GM19035 (cell line): ENCODE results near the gene THEMIS.
"Not testable (repeated sequence)": the region's sequence is repeated elsewhere in the genome, so short reads cannot be mapped to it uniquely, and the experiment has no call there.

Experiments used
- ATAC-seq: cut with Tn5 transposase; IDR thresholded peaks from one replicate; pipeline ENCODE4 v1.9.1; 2021; ENCODE audit not compliant: unreplicated experiment

The THEMIS gene

GRCh38 chr6:127732927-127733326 lies 167.9 kb downstream of the THEMIS start:
- no peak for ATAC-seq

DNA sequence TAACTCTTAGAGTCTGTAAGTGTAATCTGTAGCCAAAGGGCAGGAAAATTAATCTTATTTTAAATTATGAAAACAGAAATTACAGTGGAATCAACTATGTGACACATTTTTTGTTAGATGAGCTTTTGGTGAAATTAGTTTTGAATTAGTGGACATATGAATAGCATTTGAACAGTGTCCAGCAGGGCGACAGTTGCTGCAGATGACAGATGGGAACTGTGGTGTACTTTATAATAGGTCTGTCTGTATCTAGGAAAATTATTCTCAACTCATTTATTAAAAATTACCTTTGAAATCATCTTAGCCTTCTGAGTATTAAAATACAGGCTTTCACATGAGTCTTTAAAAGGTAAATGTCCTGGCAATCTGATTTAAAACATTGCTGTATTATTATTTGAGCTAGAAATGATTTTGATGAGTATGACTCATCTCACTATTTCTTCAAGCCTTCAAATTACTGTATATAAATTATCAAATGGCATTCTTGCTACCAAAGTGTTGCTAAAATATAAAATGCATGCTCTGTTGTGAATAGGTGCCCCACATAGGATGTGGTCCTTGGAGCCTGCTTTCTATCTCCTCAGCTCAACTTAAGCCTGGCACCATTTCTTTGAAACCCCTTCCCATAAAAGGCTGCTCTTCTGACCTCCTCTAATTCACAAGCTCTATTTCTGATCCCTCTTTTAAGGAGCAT lies 173.5 kb downstream of the THEMIS start:
- no peak for ATAC-seq

- ATAC-seq, result no peak
These were observed 175.0 kb downstream of the THEMIS start for GRCh38 chr6:127725821-127726220.

DNA sequence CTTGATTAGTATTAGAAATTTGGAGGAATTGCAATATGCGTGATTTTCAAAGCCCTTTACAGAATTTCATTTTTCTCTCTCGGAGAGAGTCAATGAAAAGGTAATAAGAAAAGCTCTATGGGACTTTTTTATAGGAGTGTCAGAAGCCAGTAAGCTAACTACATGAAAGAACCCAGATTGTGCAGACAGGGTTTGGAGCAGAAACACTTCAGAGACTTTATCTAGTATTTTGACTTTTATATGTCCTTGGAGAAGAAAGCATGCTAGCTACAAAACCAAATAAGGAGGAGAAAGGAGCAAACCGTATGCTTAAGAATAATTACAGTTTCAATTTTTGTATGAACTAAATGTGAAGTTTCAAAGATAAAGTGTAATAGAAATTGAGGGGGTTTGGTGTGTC lies 182.2 kb downstream of the THEMIS start:
- no peak for ATAC-seq

- ATAC-seq, result no peak
These were observed 183.5 kb downstream of the THEMIS start for GRCh38 chr6:127717384-127717783.

DNA sequence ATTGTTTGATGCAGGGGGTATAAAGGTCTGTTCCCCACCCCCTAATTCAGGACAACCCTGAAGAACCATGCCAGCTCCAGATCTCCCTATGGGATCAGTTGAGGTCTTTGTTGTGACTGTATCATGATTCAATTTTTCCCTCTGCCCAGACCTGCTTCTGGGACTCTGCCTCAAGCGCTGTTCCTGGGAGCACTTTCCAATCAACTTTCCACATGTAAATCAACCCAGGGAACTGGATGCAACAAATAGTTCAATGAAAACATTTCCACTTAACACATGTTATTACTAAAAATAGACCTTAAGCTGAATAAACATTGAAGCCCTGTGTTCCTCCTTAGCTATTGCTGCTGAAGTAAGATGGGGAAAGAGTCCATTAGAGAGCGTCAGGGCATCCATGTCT lies 184.4 kb downstream of the THEMIS start:
- ATAC-seq, result no peak

- ATAC-seq, result no peak
These were observed 190.2 kb downstream of the THEMIS start for GRCh38 chr6:127710668-127711067.

- no peak for ATAC-seq
These were observed 194.6 kb downstream of the THEMIS start for GRCh38 chr6:127706216-127706615.

- ATAC-seq, result no peak
These were observed 205.8 kb downstream of the THEMIS start for GRCh38 chr6:127695108-127695507.

- ATAC-seq, result no peak
These were observed 209.7 kb downstream of the THEMIS start for GRCh38 chr6:127691146-127691545.

DNA sequence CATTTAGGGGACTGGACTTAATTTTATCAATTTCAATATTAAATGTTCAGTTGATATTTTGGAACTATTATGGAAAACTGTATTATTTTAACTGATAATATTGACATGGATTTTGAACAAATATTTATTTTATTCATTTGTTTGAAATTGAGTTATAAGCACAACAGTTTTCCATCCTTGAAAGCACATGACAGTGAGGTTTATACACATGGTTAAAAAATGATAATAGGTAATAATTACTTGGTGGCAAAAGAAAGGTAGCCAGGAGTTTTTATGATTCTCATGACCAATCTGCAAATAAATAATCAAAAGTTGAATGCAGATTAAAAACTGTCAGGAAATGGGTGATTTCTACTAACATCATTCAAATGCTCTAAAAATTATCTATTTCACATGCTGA lies 210.3 kb downstream of the THEMIS start:
- ATAC-seq, result no peak

GRCh38 chr6:127690092-127690491 lies 210.8 kb downstream of the THEMIS start:
- ATAC-seq, result no peak

DNA sequence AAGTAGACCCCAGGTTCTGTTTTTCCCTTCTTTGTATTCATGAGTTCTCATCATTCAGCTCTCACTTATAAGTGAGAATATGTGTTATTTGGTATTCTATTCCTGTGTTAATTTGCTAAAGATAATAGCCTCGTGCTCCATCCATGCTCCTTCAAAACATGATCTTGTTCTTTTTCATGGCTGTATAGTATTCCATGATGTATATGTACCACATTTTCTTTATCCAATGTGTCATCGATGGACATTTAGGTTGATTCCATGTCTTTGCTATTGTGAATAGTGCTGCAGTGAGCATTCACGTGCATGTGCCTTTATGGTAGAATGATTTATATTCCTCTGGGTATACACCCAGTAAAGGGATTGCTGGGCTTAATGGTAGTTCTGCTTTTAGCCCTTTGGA lies 213.4 kb downstream of the THEMIS start:
- not testable (repeated sequence) for ATAC-seq

GRCh38 chr6:127686084-127686483 lies 214.8 kb downstream of the THEMIS start:
- no peak for ATAC-seq

DNA sequence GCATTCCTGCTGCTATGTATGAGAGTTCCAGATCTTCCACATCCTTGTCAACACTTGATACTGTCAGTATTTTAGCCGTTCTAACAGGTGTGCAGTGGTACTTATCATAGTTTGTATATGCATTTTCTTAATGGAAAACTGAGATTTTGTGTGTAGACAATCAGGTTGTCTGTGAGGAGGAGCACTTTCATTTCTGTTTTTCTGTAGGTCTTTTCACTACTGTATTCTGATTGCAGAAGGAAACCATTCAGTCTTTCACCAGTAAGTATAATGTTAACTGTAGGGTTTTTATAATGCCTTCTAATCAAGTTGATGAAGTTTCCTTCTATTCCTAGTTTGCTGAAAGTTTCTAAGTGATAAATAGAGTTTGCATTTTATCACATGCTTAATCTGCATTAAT lies 216.4 kb downstream of the THEMIS start:
- ATAC-seq, result no peak
